IMR-90 (cell line): Measurements from ENCODE around the gene FLT1. TPM values are rescaled to one million over a fixed set of nuclear protein-coding genes. Genes with fewer than 3 reads are reported as not detected.

Experiments used
- ATAC-seq: fragments of 200-7000 bp; cut with Tn5 transposase; 2 replicates; pipeline ENCODE4 v1.9.1; 2020; ENCODE audit warnings: low read depth, mild to moderate bottlenecking, moderate library complexity
- BruUV-seq: library from RNA; stranded (reverse); fragments of 400-500 nt; replicated peaks from 2 replicates; lab custom pipeline; 2021; lab: Mats Ljungman, UMichigan
- CTCF ChIA-PET: fragments of 300-600 bp; formaldehyde crosslinking; extraction: SDS; loops from one replicate; lab custom pipeline; 2021; ENCODE audit warnings: antibody characterized with exemption; lab: Yijun Ruan, JAX
- POLR2A ChIA-PET: fragments of 300-600 bp; sonication (Branson Sonifier 250); formaldehyde crosslinking; loops from one replicate; lab custom pipeline; 2022; ENCODE audit warnings: antibody characterized with exemption; ENCODE audit not compliant: unreplicated experiment; lab: Charles Lee
- DNase-seq: peaks from one replicate; pipeline ENCODE4 v3.0.0; 2013
- H2AFZ ChIP-seq: replicated peaks from 2 replicates; pipeline ENCODE3; 2013; ENCODE audit warnings: low read length, mild to moderate bottlenecking; ENCODE audit not compliant: poor library complexity
- H2AK5ac ChIP-seq: 2 replicates; pipeline ENCODE4 v1.6.1; 2013; ENCODE audit warnings: low read depth, low read length, inconsistent platforms
- H2AK9ac ChIP-seq: replicated peaks from 2 replicates; pipeline ENCODE3; 2013; ENCODE audit warnings: mild to moderate bottlenecking, low read depth, low read length, moderate library complexity; ENCODE audit not compliant: poor library complexity
- H2BK120ac ChIP-seq: 2 replicates; pipeline ENCODE4 v1.6.1; 2013; ENCODE audit warnings: low read depth, low read length, inconsistent platforms
- H2BK15ac ChIP-seq: 3 replicates; pipeline ENCODE4 v1.6.1; 2013; ENCODE audit warnings: low read depth, low read length, inconsistent platforms
- H2BK20ac ChIP-seq: 2 replicates; pipeline ENCODE4 v1.6.1; 2013; ENCODE audit warnings: low read depth, mild to moderate bottlenecking, inconsistent platforms, low read length, moderate library complexity
- H2BK5ac ChIP-seq: 2 replicates; pipeline ENCODE4 v1.6.1; 2013; ENCODE audit warnings: mild to moderate bottlenecking, low read depth, low read length, inconsistent platforms; ENCODE audit not compliant: poor library complexity, severe bottlenecking
- H3K14ac ChIP-seq: replicated peaks from 2 replicates; pipeline ENCODE4 v1.6.1; 2013; ENCODE audit warnings: low read depth, low read length, inconsistent platforms
- H3K18ac ChIP-seq: 2 replicates; pipeline ENCODE4 v1.6.1; 2013; ENCODE audit warnings: low read depth, low read length, control low read depth
- H3K23ac ChIP-seq: 2 replicates; pipeline ENCODE4 v1.6.1; 2013; ENCODE audit warnings: low read depth, low read length, inconsistent platforms
- H3K27ac ChIP-seq: 2 replicates; pipeline ENCODE4 v1.5.1; 2013; ENCODE audit warnings: mild to moderate bottlenecking, control low read depth, low read length; ENCODE audit not compliant: insufficient read depth
- H3K27me3 ChIP-seq: 2 replicates; pipeline ENCODE4 v1.6.1; 2013; ENCODE audit warnings: low read length; ENCODE audit not compliant: control insufficient read depth, insufficient read depth
- H3K36me3 ChIP-seq: 2 replicates; pipeline ENCODE4 v1.6.1; 2013; ENCODE audit warnings: low read length, mixed read lengths; ENCODE audit not compliant: control insufficient read depth, insufficient read depth
- H3K4ac ChIP-seq: 2 replicates; pipeline ENCODE4 v1.6.1; 2013; ENCODE audit warnings: low read depth, low read length, inconsistent platforms
- H3K4me1 ChIP-seq: 2 replicates; pipeline ENCODE4 v1.6.1; 2013; ENCODE audit warnings: low read length, mixed read lengths; ENCODE audit not compliant: control insufficient read depth, insufficient read depth
- H3K4me2 ChIP-seq: 2 replicates; pipeline ENCODE4 v1.6.1; 2013; ENCODE audit warnings: low read depth, mild to moderate bottlenecking, control low read depth, low read length, moderate library complexity
- H3K4me3 ChIP-seq: 2 replicates; pipeline ENCODE4 v1.5.1; 2013; ENCODE audit warnings: low read depth, mild to moderate bottlenecking, control low read depth, low read length, moderate library complexity; ENCODE audit not compliant: insufficient read depth
- H3K56ac ChIP-seq: 2 replicates; pipeline ENCODE4 v1.6.1; 2013; ENCODE audit warnings: low read length, inconsistent platforms; ENCODE audit not compliant: insufficient read depth; ENCODE audit errors: extremely low read depth
- H3K79me1 ChIP-seq, 2 experiments: 2 replicates each; pipeline ENCODE4 v1.6.1; 2013; ENCODE audit warnings: low read length in 2 of 2, inconsistent platforms in 1 of 2, low read depth in 1 of 2
- H3K9ac ChIP-seq: 2 replicates; pipeline ENCODE4 v1.6.1; 2013; ENCODE audit warnings: low read depth, low read length, control low read depth
- H3K9me1 ChIP-seq: 2 replicates; pipeline ENCODE4 v1.6.1; 2013; ENCODE audit warnings: low read length, inconsistent platforms; ENCODE audit not compliant: insufficient read depth
- H3K9me3 ChIP-seq: 2 replicates; pipeline ENCODE4 v1.6.1; 2013; ENCODE audit warnings: low read length; ENCODE audit not compliant: control insufficient read depth, insufficient read depth
- H4K20me1 ChIP-seq: 2 replicates; pipeline ENCODE4 v1.6.1; 2013; ENCODE audit warnings: low read length, inconsistent platforms; ENCODE audit not compliant: insufficient read depth
- H4K5ac ChIP-seq: 2 replicates; pipeline ENCODE4 v1.6.1; 2013; ENCODE audit warnings: mild to moderate bottlenecking, low read depth, low read length, control low read depth
- H4K8ac ChIP-seq, 2 experiments: 2 replicates each; pipeline ENCODE4 v1.6.1; 2013; ENCODE audit warnings: low read depth in 2 of 2, low read length in 2 of 2, control low read depth in 1 of 2, inconsistent platforms in 1 of 2
- H4K91ac ChIP-seq: 2 replicates; pipeline ENCODE4 v1.6.1; 2013; ENCODE audit warnings: low read depth, low read length, inconsistent platforms; ENCODE audit not compliant: insufficient read depth
- CEBPB ChIP-seq: IDR thresholded peaks from 2 replicates; pipeline ENCODE4 v1.6.1; 2012; ENCODE audit warnings: low read depth, low read length, improper control_type of control experiment
- CHD1 ChIP-seq: IDR thresholded peaks from 2 replicates; pipeline ENCODE4 v1.6.1; 2012; ENCODE audit warnings: low read depth, low read length, improper control_type of control experiment
- dilution Hi-C: fragments of 300-500 bp; cut with HindIII; formaldehyde crosslinking; loops from one replicate; pipeline ENCODE4 v1.14.3; 2018; ENCODE audit warnings: low sequenced_read_pairs; ENCODE audit not compliant: unreplicated experiment
- in situ Hi-C: fragments of 300-500 bp; cut with MboI; formaldehyde crosslinking; loops from 3 replicates; pipeline ENCODE4 v1.14.3; 2019; ENCODE audit warnings: low sequenced_read_pairs, inconsistent platforms, mixed read lengths
- intact Hi-C: fragments of 100-400 bp; cut with micrococcal nuclease; formaldehyde crosslinking; loops from 2 replicates; pipeline ENCODE4 v1.10.0; 2022
- polyA plus RNA-seq, 3 experiments: library from polyadenylated mRNA; depleted of rRNA; stranded (reverse); fragments of >200 nt; gene quantifications; 2 replicates each; pipeline ENCODE4 v1.2.3, GENCODE V29; 2012; ENCODE audit warnings: low replicate concordance in 1 of 3
- total RNA-seq: library from RNA; depleted of rRNA; stranded (reverse); fragments of >200 nt; gene quantifications from 2 replicates; pipeline ENCODE4 v1.2.3, GENCODE V29; 2012
- TF ChIP-seq, protein P1 (sequence below): fragments of 150-350 bp; IDR thresholded peaks from 2 replicates; pipeline ENCODE4 v1.6.1; 2016; ENCODE audit warnings: low read depth, mild to moderate bottlenecking, low read length, moderate library complexity, borderline replicate concordance

The FLT1 gene
- total and polyA plus RNA-seq, 2 of the 4 experiments (the other 2 are of a cell fraction) = 4.5 to 10.4 TPM

DNA sequence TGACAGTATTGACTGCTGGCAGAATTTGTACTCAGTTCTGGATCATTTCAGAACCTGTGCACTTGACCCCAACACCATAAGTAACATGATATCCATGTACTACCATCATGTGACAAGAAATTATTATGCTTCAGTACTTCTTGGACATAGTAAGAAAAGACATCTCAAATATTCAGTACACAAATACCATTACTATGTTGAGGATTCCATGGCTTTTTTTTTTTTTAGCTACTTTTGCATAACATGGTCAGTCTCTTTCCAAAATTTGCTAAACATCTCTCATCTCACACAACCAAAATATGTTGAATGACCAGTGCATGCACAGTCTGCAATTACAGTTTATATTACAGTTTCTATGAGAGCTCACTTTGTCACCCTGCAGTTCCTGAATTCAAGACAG, 85.3 kb downstream of the FLT1 start:
- in situ Hi-C loops (no loop called here), intact Hi-C loops (no loop called here), dilution Hi-C loops (no loop called here)
- no peak overlapping the region for H2BK15ac ChIP-seq
- peaks cover 6% of the 10 kb centered on the region; the same call in 1 of the 2 replicates for H3K4me1 ChIP-seq
- no peak overlapping the region for H2BK5ac ChIP-seq
- H2AFZ ChIP-seq = no peak overlapping the region
- TF ChIP-seq CEBPB = no peak
- TF ChIP-seq, protein P1, sequence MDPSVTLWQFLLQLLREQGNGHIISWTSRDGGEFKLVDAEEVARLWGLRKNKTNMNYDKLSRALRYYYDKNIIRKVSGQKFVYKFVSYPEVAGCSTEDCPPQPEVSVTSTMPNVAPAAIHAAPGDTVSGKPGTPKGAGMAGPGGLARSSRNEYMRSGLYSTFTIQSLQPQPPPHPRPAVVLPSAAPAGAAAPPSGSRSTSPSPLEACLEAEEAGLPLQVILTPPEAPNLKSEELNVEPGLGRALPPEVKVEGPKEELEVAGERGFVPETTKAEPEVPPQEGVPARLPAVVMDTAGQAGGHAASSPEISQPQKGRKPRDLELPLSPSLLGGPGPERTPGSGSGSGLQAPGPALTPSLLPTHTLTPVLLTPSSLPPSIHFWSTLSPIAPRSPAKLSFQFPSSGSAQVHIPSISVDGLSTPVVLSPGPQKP = no peak
- no peak for TF ChIP-seq CHD1
- no peak overlapping the region for H3K56ac ChIP-seq
- H4K5ac ChIP-seq = no peak overlapping the region
- no peak overlapping the region for H3K4me3 ChIP-seq
- 0 out of 2 replicates have a peak, but pooled peaks cover 7% of the 10 kb centered on the region for H3K9me1 ChIP-seq
- ChIA-PET CTCF (interaction anchor here (0.6 kb wide), 1 partner anchor 1042 kb away, joined by 3 read pairs; no protein-coding TSS in a partner anchor), POLR2A (no interaction called here)
- H4K8ac ChIP-seq = no peak overlapping the region
- ATAC-seq (peak; percentile 53), DNase-seq (no peak)
- H3K79me1 ChIP-seq = 0 out of 4 replicates have a peak, but pooled peaks cover 0 to 3% of the 10 kb centered on the region in 2 experiments
- H3K9ac ChIP-seq = no peak overlapping the region
- H4K20me1 ChIP-seq = no peaks in the 10 kb centered on the region
- no peak overlapping the region for H3K23ac ChIP-seq
- H3K36me3 ChIP-seq = no peaks in the 10 kb centered on the region
- no TSS peak for BruUV-seq
- no peak overlapping the region for H2BK20ac ChIP-seq
- no peak overlapping the region for H3K27ac ChIP-seq
- H3K4ac ChIP-seq = no peak overlapping the region
- no peak overlapping the region for H2BK120ac ChIP-seq
- H3K14ac ChIP-seq = no peak overlapping the region
- H2AK9ac ChIP-seq = no peak overlapping the region
- no peaks in the 10 kb centered on the region for H3K27me3 ChIP-seq
- no peak overlapping the region for H3K18ac ChIP-seq
- H2AK5ac ChIP-seq = no peak overlapping the region
- H4K91ac ChIP-seq = no peak overlapping the region
- no peak overlapping the region for H3K4me2 ChIP-seq
- H3K9me3 ChIP-seq = no peaks in the 10 kb centered on the region
